Adrenal gland (tissue), 12 donors: Measurements from ENCODE around the gene FAXC. TPM values are rescaled to one million over a fixed set of nuclear protein-coding genes. Genes with fewer than 3 reads are reported as not detected.
A peak's percentile ranks its signal among the peaks of the same experiment; 100 is the strongest.

Experiments
- DNase-seq, 7 donors: peaks; one replicate each; pipeline ENCODE4 v3.0.0-alpha.2; 2019 to 2020
- H3K27ac ChIP-seq, 5 donors: fragments of 200-600 bp; sonication (generic) in 4 of 5; 1 replicate in 3 of 5; 2 replicates in 2 of 5; pipeline versions ENCODE4 v1.5.1 to v1.8.0; 2016 to 2020; ENCODE audit warnings: mild to moderate bottlenecking in 1 of 5
- H3K27me3 ChIP-seq: fragments of 200-600 bp; 2 replicates; pipeline ENCODE4 v1.8.0; 2021
- H3K36me3 ChIP-seq, 2 donors: fragments of 200-600 bp; replicated peaks in 1 of 2; 1 replicate in 1 of 2; 2 replicates in 1 of 2; pipeline versions ENCODE4 v1.5.1 to v1.8.0; 2018 to 2022
- H3K4me1 ChIP-seq, 2 donors: fragments of 200-600 bp; replicated peaks in 1 of 2; 1 replicate in 1 of 2; 2 replicates in 1 of 2; pipeline versions ENCODE4 v1.5.1 to v1.8.0; 2018 to 2021
- H3K4me3 ChIP-seq, 4 donors: fragments of 200-600 bp; sonication (generic) in 3 of 4; one replicate each; pipeline ENCODE4 v1.5.1; 2016 to 2018
- H3K9me3 ChIP-seq, 3 donors: fragments of 200-600 bp; sonication (generic) in 1 of 3; replicated peaks in 1 of 3; 1 replicate in 2 of 3; 2 replicates in 1 of 3; pipeline versions ENCODE4 v1.5.1 to v1.8.0; 2016 to 2021
- POLR2A ChIP-seq, 2 donors: fragments of 450-650 bp; IDR thresholded peaks; one replicate each; pipeline ENCODE4 v1.6.1; 2017; ENCODE audit warnings: antibody characterized with exemption in 2 of 2, mild to moderate bottlenecking in 2 of 2, moderate library complexity in 1 of 2
- WGBS, 4 donors: extraction: QIAGEN DNeasy Blood & Tissue Kit in 2 of 4; methylation state at CpG; one replicate each; pipeline versions ENCODE4 v1.1.5 to v1.1.7; 2013 to 2017; 5-methylcytosine and 5-hydroxymethylcytosine counted together
- intact Hi-C, 2 donors: fragments of 100-400 bp; cut with DNase I; formaldehyde crosslinking; loops; one replicate each; pipeline versions ENCODE4 v1.14.1 to v1.15.0; 2022 to 2023
- polyA plus RNA-seq, 3 donors: library from polyadenylated mRNA; stranded (reverse); fragments of 200-250 nt in 2 of 3; fragments of 350-450 nt in 1 of 3; fragmentation: Illumina TruSeq in 1 of 3; extraction: RNeasy Lipid Tissue Mini Kit (QIAGEN cat#74804) in 1 of 3; gene quantifications; one replicate each; pipeline ENCODE4 v1.2.3, GENCODE V29; 2013 to 2014
- total RNA-seq, 9 donors: library from RNA; depleted of rRNA in 4 of 9; stranded (reverse); fragments of >200 nt in 4 of 9; fragments of 120-200 nt in 1 of 9; fragmentation: NEBNext Ultra II Directional in 1 of 9; extraction: Animal tissue kit (Norgen Biotek cat#: 25700) in 1 of 9; gene quantifications; one replicate each; pipeline versions ENCODE4 v1.1.0 to v1.2.4, GENCODE V29; 2013 to 2023
- TF ChIP-seq, protein P1 (sequence below), 6 experiments: fragments of 450-650 bp in 4 of 6; fragments of 200-600 bp in 2 of 6; sonication (generic) in 1 of 6; IDR thresholded peaks; 1 replicate in 5 of 6; 2 replicates in 1 of 6; pipeline versions ENCODE4 v1.5.1 to v1.8.0; 2016 to 2021; ENCODE audit warnings: antibody characterized with exemption in 6 of 6, mild to moderate bottlenecking in 2 of 6, moderate library complexity in 1 of 6
- donor health status: healthy with polysubstance abuse.
- donor health status: Bipolar disorder and iron deficiency.
- donor health status: DM: yes; HTN: yes; CAD: no.
- donor health status: DM: no; HTN: no; CAD: no.
- donor health status: DM: no; HTN: no; CAD: no.
- donor health status: DM: yes; HTN: yes; CAD: no.

The FAXC gene
- total and polyA plus RNA-seq, 12 donors, result 0.32 to 4.5 (median 2.0) TPM; not detected in 3

DNA sequence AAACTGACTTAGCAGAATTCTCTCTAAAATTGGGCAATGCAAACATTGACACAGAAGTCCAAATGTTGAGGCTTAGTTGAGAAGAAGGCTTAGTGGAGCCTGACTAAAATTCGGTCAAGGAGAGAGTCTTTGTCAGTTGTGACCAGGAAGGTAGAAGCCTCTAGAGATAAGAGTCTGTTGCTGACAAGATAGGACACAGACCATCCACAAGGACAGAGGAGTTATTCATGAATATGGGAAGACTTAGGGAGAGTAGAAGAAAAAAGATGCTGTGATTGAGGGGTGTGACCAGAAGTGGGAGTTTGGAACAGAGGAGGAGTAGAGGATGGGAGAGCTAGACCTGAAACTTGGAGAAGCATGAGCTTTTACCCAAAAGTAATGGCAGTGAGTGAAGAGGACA is 7.2 kb upstream of the FAXC start:
- WGBS, 4 donors, result 50 to 71% (median 69%) methylated on average over 1 of the region's 1 CpG

DNA sequence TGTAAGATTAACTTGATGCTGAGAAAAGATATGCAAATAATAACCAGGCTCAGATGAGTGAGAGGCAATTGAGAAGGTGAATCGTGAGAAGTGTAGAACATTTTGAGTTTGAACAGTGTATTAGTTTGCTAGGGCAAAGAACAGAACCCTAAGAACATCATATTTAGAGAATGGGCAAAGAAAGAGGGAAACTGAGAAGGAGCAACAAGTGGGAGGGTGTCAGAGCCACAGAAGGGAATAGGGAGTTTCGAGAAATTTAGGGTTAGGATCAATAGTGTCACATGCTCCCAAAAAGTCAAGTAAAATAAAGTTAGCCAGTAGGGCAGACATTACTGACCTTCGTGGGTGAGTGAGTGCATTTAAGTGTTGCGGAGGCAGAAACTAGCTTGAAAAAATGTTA is 5.5 kb upstream of the FAXC start:
- 53 to 75% (median 67%) methylated on average over 4 of the region's 4 CpGs for WGBS, 4 donors
- intact Hi-C loops, result no loop called here
- Histone ChIP-seq H3K27ac (no peak overlapping the region), H3K9me3 (no peaks in the 10 kb centered on the region), H3K36me3 (no peaks in the 10 kb centered on the region), H3K4me1 (peaks cover 0 to 3% of the 10 kb centered on the region in 2 donors), H3K4me3 (no peak overlapping the region), H3K27me3 (peaks cover 3% of the 10 kb centered on the region)
- no peak for DNase-seq
- no peak for TF ChIP-seq POLR2A (IDR thresholded peaks at IDR 0.05)
- TF ChIP-seq, protein P1, sequence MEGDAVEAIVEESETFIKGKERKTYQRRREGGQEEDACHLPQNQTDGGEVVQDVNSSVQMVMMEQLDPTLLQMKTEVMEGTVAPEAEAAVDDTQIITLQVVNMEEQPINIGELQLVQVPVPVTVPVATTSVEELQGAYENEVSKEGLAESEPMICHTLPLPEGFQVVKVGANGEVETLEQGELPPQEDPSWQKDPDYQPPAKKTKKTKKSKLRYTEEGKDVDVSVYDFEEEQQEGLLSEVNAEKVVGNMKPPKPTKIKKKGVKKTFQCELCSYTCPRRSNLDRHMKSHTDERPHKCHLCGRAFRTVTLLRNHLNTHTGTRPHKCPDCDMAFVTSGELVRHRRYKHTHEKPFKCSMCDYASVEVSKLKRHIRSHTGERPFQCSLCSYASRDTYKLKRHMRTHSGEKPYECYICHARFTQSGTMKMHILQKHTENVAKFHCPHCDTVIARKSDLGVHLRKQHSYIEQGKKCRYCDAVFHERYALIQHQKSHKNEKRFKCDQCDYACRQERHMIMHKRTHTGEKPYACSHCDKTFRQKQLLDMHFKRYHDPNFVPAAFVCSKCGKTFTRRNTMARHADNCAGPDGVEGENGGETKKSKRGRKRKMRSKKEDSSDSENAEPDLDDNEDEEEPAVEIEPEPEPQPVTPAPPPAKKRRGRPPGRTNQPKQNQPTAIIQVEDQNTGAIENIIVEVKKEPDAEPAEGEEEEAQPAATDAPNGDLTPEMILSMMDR (IDR thresholded peaks at IDR 0.05), result no peak

More for the DNA sequence above, 7.2 kb upstream of the FAXC start:
- H3K4me1 ChIP-seq, result no peaks in the 10 kb centered on the region
- no peaks in the 10 kb centered on the region for H3K36me3 ChIP-seq
- no peak overlapping the region for H3K27ac ChIP-seq
- no peak overlapping the region for H3K4me3 ChIP-seq
- TF ChIP-seq, protein P1 (IDR thresholded peaks at IDR 0.05), result no peak
- H3K27me3 ChIP-seq, result peaks cover 3% of the 10 kb centered on the region
- no peak for DNase-seq
- no peaks in the 10 kb centered on the region for H3K9me3 ChIP-seq
- intact Hi-C loops, result no loop called here

DNA sequence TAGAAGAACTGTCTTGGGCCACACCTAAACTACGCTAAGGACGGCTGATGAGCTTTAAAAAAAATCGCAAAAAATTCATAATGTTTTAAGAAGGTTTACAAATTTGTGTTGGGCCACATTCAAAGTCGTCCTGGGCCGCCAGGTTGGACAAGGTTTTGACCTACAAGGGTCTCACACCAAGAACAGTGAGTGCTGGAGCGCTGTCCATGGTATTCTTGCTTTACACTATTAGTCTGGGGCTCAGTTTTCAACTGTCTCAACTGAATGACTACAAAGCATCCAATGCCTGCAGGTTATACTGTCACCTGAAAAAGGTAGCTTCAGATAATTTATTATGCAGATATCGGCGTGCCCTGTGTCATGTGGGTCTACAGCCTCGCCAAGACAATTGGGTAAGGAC is 3.7 kb upstream of the FAXC start:
- Histone ChIP-seq H3K27me3 (peaks cover 7% of the 10 kb centered on the region), H3K9me3 (no peaks in the 10 kb centered on the region), H3K4me1 (peaks cover 0 to 6% of the 10 kb centered on the region in 2 donors), H3K27ac (no peak overlapping the region), H3K4me3 (no peak overlapping the region), H3K36me3 (no peaks in the 10 kb centered on the region)
- WGBS, 4 donors, result 68 to 74% (median 71%) methylated on average over 9 of the region's 9 CpGs
- no peak for DNase-seq
- no peak for TF ChIP-seq POLR2A (IDR thresholded peaks at IDR 0.05)
- TF ChIP-seq, protein P1 (IDR thresholded peaks at IDR 0.05), result no peak
- intact Hi-C loops, result no loop called here

DNA sequence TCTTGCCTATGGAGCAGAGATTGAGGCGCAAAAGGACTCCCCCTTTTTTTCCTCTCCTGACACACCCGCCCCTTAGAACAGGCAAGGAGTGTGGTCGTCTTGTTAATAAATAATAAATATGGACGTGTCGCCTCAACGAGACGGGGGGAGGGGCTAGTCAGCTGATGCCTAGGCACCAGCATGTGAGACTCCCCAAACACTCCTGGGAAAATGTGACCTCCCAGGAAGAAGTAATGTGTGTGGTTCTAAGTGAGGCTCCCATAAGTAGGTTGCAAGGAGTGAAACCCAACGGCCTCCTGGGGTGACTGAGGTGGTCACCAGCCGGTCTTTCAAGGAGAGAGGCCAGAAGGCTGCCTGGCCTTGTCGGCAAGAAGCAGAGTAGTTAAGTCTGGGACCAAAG is 1.1 kb upstream of the FAXC start:
- no peak overlapping the region for H3K4me3 ChIP-seq
- H3K36me3 ChIP-seq, result no peaks in the 10 kb centered on the region
- no peak for TF ChIP-seq POLR2A (IDR thresholded peaks at IDR 0.05)
- TF ChIP-seq, protein P1 (IDR thresholded peaks at IDR 0.05), result no peak
- H3K27ac ChIP-seq, result no peak overlapping the region
- WGBS, 4 donors, result 25 to 34% (median 30%) methylated on average over 10 of the region's 10 CpGs
- DNase-seq, result peak in 1 of 7 donors; percentile 53
- H3K4me1 ChIP-seq, result peaks cover 0 to 6% of the 10 kb centered on the region in 2 donors
- H3K9me3 ChIP-seq, result no peaks in the 10 kb centered on the region
- peaks cover 10% of the 10 kb centered on the region for H3K27me3 ChIP-seq
- intact Hi-C loops, result no loop called here
